GM13976 (cell line): Measurements from ENCODE around the gene SLC38A5.

Experiments
- DNase-seq: peaks from one replicate; pipeline ENCODE4 v3.0.0; 2012; ENCODE audit warnings: low spot score
- CTCF ChIP-seq: IDR thresholded peaks from 2 replicates; pipeline ENCODE4 v1.5.1; 2012; ENCODE audit warnings: borderline replicate concordance, mild to moderate bottlenecking; ENCODE audit not compliant: insufficient read depth; ENCODE audit errors: extremely low read depth, missing control alignments, control extremely low read depth
- in situ Hi-C: fragments of 300-500 bp; cut with MboI; formaldehyde crosslinking; loops from one replicate; pipeline ENCODE4 v1.12.0; 2022; ENCODE audit warnings: low sequenced_read_pairs, mixed read lengths, inconsistent platforms; ENCODE audit not compliant: unreplicated experiment

The SLC38A5 gene

GRCh38 chrX:48476919-48477318 is 6.9 kb upstream of the SLC38A5 start:
- no peak for DNase-seq
- in situ Hi-C loops: no loop called here
- no peak for TF ChIP-seq CTCF

DNA sequence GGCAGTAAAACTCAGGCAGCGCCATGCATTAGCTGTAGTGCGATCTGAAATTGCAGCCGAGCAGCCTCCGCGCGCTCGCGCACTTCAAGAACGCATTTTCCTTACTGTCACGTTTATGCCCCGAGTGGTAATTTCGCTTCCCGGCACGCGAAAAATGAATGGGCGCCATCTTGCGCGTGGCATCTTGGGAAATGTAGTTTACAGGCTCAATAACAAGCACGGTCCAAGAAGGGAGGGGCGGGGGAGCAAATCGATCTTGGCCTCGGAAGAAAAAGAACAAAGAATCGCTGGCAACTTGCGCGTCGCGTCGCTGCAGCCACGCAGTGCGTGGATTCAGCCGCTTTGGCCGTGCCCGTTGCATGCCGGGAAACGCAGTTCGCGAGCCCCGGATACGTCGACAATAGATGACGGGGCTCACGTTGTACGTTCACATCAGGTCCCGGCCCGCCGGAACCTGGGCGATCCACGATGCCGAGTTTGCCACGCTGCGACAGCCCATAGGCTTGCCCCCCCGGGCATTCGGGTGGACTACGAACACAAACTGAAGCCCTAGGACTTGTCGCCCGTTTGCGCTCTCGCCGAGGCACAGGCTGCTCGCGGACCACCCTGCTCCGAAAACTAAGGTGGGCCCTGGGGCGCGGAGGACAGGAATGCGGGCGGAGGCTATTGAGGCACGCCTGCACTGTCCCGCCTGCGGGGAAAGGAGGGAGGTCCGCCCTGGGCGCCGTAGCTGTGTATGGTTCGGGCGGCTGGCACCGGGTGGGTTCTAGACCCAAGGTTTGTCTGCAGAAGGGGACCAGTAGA is 5.9 kb upstream of the SLC38A5 start, which contains the start of gene FTSJ1:
TSS of gene FTSJ1 (plus strand) at position 426 of the 804 bp plus-strand sequence. CDS start 1,849 bp downstream, outside the sequence.
- peak; percentile 87 for DNase-seq
- TF ChIP-seq CTCF: no peak
- in situ Hi-C loops: no loop called here

- TF ChIP-seq CTCF: no peak
- in situ Hi-C loops: no loop called here
- DNase-seq: no peak
Measured at GRCh38 chrX:48475296-48475695, 5.2 kb upstream of the SLC38A5 start.

DNA sequence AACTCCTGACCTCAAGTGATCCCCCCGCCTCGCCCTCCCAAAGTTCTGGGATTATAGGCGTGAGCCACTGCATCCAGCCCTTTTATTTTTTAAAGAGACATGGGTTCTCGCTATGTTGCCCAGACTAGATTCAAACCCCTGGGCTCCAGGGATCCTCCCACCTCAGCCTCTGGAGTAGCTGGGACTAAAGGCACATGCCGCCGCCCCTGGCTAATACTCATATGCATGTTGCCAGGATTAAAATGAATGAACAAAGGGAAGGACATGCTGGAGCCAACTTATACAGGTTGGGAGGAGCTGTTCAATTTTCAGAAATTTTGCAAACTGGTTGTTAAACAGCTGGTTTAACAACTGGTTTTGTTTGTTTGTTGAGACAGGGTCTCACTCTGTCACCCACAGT is 4.5 kb upstream of the SLC38A5 start:
- no peak for TF ChIP-seq CTCF
- in situ Hi-C loops: loop anchor here (25.0 kb wide), 1 partner anchor 387 kb away; no protein-coding TSS in a partner anchor
- no peak for DNase-seq

DNA sequence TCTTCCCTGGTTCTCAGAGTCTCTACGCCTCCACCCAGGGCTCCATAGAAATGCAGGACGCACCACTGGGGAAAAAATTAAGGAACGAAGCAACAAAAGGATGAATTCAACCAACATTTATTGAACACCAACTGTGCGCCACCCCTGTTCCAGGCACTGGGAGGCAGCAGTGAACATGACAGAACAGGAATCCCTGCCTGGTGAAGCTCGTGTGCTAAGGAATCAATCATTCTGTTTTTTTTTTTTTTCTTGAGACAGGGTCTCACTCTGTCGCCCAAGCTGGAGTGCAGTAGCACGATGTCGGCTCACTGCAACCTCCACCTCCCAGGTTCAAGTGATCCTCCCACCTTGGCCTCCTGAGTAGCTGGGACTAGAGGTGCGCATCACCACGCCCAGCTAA is 4.1 kb upstream of the SLC38A5 start:
- TF ChIP-seq CTCF: peak; percentile 31
- in situ Hi-C loops: loop anchor here (25.0 kb wide), 1 partner anchor 387 kb away; no protein-coding TSS in a partner anchor
- DNase-seq: no peak

DNA sequence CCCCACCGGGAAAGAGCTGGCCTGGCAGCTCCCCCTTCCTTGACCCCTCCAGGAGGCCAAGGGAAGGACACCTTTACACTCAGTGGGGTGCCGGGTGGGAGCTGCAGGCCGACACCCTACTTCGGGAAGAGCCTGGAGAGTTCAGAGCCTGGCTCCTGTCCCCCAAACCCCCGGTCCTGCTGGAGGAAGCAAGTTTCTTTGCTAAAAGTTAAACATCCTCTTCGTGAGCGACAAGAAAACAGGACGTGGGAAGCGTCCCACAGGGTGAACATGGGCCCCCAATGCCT is 3.6 kb upstream of the SLC38A5 start:
- TF ChIP-seq CTCF: no peak
- in situ Hi-C loops: loop anchor here (25.0 kb wide), 1 partner anchor 386 kb away; no protein-coding TSS in a partner anchor

More for the DNA sequence above, 3.6 kb upstream of the SLC38A5 start:
- no peak for DNase-seq
